Esophagus squamous epithelium (tissue), 5 donors: ENCODE results near the gene ZKSCAN2. TPM values are rescaled to one million over a fixed set of nuclear protein-coding genes. Genes with fewer than 3 reads are reported as not detected.

Experiments used
- DNase-seq: peaks from one replicate; lab custom pipeline; 2025; lab: John Stamatoyannopoulos, UW
- H3K27ac ChIP-seq, 4 donors: fragments of 200-600 bp; sonication (generic); one replicate each; pipeline ENCODE4 v1.5.1; 2016 to 2019; ENCODE audit warnings: mild to moderate bottlenecking in 1 of 4
- H3K27me3 ChIP-seq, 4 donors: fragments of 200-600 bp; sonication (generic); 1 replicate in 3 of 4; 2 replicates in 1 of 4; pipeline versions ENCODE4 v1.5.1 to v1.6.0; 2017 to 2021; ENCODE audit warnings: antibody characterized with exemption in 1 of 4
- H3K36me3 ChIP-seq, 3 donors: fragments of 200-600 bp; sonication (generic); one replicate each; pipeline ENCODE4 v1.5.1; 2016 to 2019
- H3K4me1 ChIP-seq, 3 donors: fragments of 200-600 bp; sonication (generic); one replicate each; pipeline ENCODE4 v1.5.1; 2017 to 2019
- H3K4me3 ChIP-seq, 4 donors: fragments of 200-600 bp; sonication (generic); 1 replicate in 3 of 4; 2 replicates in 1 of 4; pipeline ENCODE4 v1.5.1; 2016 to 2019; ENCODE audit warnings: mild to moderate bottlenecking in 2 of 4, moderate library complexity in 1 of 4
- H3K9me3 ChIP-seq, 3 donors: fragments of 200-600 bp; sonication (generic); one replicate each; pipeline ENCODE4 v1.5.1; 2016 to 2019
- POLR2A ChIP-seq, 4 donors: fragments of 450-650 bp; IDR thresholded peaks; one replicate each; pipeline ENCODE4 v1.6.1; 2017; ENCODE audit warnings: antibody characterized with exemption in 4 of 4, mild to moderate bottlenecking in 4 of 4, moderate library complexity in 3 of 4
- WGBS, 2 donors: methylation state at CpG; one replicate each; pipeline ENCODE4 v1.1.5; 2018; 5-methylcytosine and 5-hydroxymethylcytosine counted together
- intact Hi-C: fragments of 100-400 bp; cut with DNase I; formaldehyde crosslinking; loops from one replicate; pipeline ENCODE4 v1.15.0; 2022
- total RNA-seq, 4 donors: library from RNA; depleted of rRNA; stranded (reverse); fragments of >200 nt; gene quantifications; one replicate each; pipeline ENCODE4 v1.1.0, GENCODE V29; 2016
- TF ChIP-seq, protein P1 (sequence below), 6 experiments: fragments of 450-650 bp in 4 of 6; fragments of 200-600 bp in 2 of 6; sonication (generic) in 2 of 6; IDR thresholded peaks; one replicate each; pipeline ENCODE4 v1.5.1; 2016 to 2019; ENCODE audit warnings: antibody characterized with exemption in 6 of 6, mild to moderate bottlenecking in 4 of 6, moderate library complexity in 4 of 6
- donor health status: DM: yes; HTN: yes; CAD: no.

The ZKSCAN2 gene
- total RNA-seq, 4 donors from 2014 or later = 1.3 to 2.3 (median 2.1) TPM

GRCh38 chr16:25269879-25270278 lies 12.2 kb upstream of the ZKSCAN2 start:
- no peaks in the 10 kb centered on the region for H3K27me3 ChIP-seq
- no peak overlapping the region for H3K27ac ChIP-seq
- peaks cover 0 to 12% (median 0%) of the 10 kb centered on the region in 3 donors for H3K36me3 ChIP-seq
- no peak for DNase-seq
- no peak overlapping the region for H3K4me3 ChIP-seq
- no peaks in the 10 kb centered on the region for H3K4me1 ChIP-seq
- intact Hi-C loops = no loop called here
- H3K9me3 ChIP-seq = no peaks in the 10 kb centered on the region
- TF ChIP-seq, protein P1, sequence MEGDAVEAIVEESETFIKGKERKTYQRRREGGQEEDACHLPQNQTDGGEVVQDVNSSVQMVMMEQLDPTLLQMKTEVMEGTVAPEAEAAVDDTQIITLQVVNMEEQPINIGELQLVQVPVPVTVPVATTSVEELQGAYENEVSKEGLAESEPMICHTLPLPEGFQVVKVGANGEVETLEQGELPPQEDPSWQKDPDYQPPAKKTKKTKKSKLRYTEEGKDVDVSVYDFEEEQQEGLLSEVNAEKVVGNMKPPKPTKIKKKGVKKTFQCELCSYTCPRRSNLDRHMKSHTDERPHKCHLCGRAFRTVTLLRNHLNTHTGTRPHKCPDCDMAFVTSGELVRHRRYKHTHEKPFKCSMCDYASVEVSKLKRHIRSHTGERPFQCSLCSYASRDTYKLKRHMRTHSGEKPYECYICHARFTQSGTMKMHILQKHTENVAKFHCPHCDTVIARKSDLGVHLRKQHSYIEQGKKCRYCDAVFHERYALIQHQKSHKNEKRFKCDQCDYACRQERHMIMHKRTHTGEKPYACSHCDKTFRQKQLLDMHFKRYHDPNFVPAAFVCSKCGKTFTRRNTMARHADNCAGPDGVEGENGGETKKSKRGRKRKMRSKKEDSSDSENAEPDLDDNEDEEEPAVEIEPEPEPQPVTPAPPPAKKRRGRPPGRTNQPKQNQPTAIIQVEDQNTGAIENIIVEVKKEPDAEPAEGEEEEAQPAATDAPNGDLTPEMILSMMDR (IDR thresholded peaks at IDR 0.05) = no peak
- TF ChIP-seq POLR2A (IDR thresholded peaks at IDR 0.05) = no peak
- 91% methylated on average over 1 of the region's 1 CpG for WGBS, 2 donors

GRCh38 chr16:25265968-25266367 lies 8.3 kb upstream of the ZKSCAN2 start:
- H3K27me3 ChIP-seq = no peaks in the 10 kb centered on the region
- DNase-seq = no peak
- H3K4me1 ChIP-seq = no peaks in the 10 kb centered on the region
- H3K9me3 ChIP-seq = no peaks in the 10 kb centered on the region
- no peak for TF ChIP-seq POLR2A (IDR thresholded peaks at IDR 0.05)
- TF ChIP-seq, protein P1 (IDR thresholded peaks at IDR 0.05) = no peak
- H3K27ac ChIP-seq = no peak overlapping the region
- 96 to 100% methylated on average over 2 of the region's 2 CpGs for WGBS, 2 donors
- H3K36me3 ChIP-seq = peaks cover 0 to 31% (median 0%) of the 10 kb centered on the region in 3 donors
- intact Hi-C loops = no loop called here
- no peak overlapping the region for H3K4me3 ChIP-seq

- no peak for TF ChIP-seq POLR2A (IDR thresholded peaks at IDR 0.05)
- TF ChIP-seq, protein P1 (IDR thresholded peaks at IDR 0.05) = no peak
- H3K36me3 ChIP-seq = peaks cover 0 to 42% (median 0%) of the 10 kb centered on the region in 3 donors
- H3K27ac ChIP-seq = no peak overlapping the region
- 90 to 92% methylated on average over 2 of the region's 2 CpGs for WGBS, 2 donors
- no peak overlapping the region for H3K4me3 ChIP-seq
- H3K9me3 ChIP-seq = no peaks in the 10 kb centered on the region
- intact Hi-C loops = no loop called here
- no peak for DNase-seq
- no peaks in the 10 kb centered on the region for H3K27me3 ChIP-seq
- peaks cover 0 to 4% (median 0%) of the 10 kb centered on the region in 3 donors for H3K4me1 ChIP-seq
Observed at GRCh38 chr16:25264597-25264996, 7.0 kb upstream of the ZKSCAN2 start.

- no peak for DNase-seq
- H3K27me3 ChIP-seq = no peaks in the 10 kb centered on the region
- peaks cover 0 to 30% (median 0%) of the 10 kb centered on the region in 3 donors for H3K36me3 ChIP-seq
- no peak for TF ChIP-seq POLR2A (IDR thresholded peaks at IDR 0.05)
- TF ChIP-seq, protein P1 (IDR thresholded peaks at IDR 0.05) = no peak
- no peaks in the 10 kb centered on the region for H3K9me3 ChIP-seq
- H3K27ac ChIP-seq = no peak overlapping the region
- 72 to 75% methylated on average over 5 of the region's 5 CpGs for WGBS, 2 donors
- intact Hi-C loops = no loop called here
- H3K4me3 ChIP-seq = no peak overlapping the region
- peaks cover 7 to 38% (median 17%) of the 10 kb centered on the region in 3 donors for H3K4me1 ChIP-seq
Observed at GRCh38 chr16:25260416-25260815, 2.8 kb upstream of the ZKSCAN2 start.

GRCh38 chr16:25258861-25259179 lies 1.2 kb upstream of the ZKSCAN2 start:
- peak overlapping the region in 2 of 4 donors; percentile 94 to 99 for H3K27ac ChIP-seq
- 33 to 34% methylated on average over 4 of the region's 4 CpGs for WGBS, 2 donors

More at GRCh38 chr16:25258861-25259179, 1.2 kb upstream of the ZKSCAN2 start:
- Histone ChIP-seq H3K9me3 (no peaks in the 10 kb centered on the region), H3K4me3 (peak overlapping the region in 3 of 4 donors; percentile 86 to 95 (median 87)), H3K27me3 (no peaks in the 10 kb centered on the region), H3K36me3 (peaks cover 0 to 41% (median 0%) of the 10 kb centered on the region in 3 donors), H3K4me1 (peaks cover 7 to 41% (median 17%) of the 10 kb centered on the region in 3 donors)
- TF ChIP-seq, protein P1 (IDR thresholded peaks at IDR 0.05) = no peak
- TF ChIP-seq POLR2A (IDR thresholded peaks at IDR 0.05) = no peak
- intact Hi-C loops = no loop called here
- DNase-seq = no peak
